ENCODE measurements around the gene PALM2AKAP2. TPM values are rescaled to one million over a fixed set of nuclear protein-coding genes. Genes with fewer than 3 reads are reported as not detected.

The PALM2AKAP2 gene
- total and polyA plus RNA-seq, 8 donors, result 22.9 to 29.6 (median 26.7) TPM

DNA sequence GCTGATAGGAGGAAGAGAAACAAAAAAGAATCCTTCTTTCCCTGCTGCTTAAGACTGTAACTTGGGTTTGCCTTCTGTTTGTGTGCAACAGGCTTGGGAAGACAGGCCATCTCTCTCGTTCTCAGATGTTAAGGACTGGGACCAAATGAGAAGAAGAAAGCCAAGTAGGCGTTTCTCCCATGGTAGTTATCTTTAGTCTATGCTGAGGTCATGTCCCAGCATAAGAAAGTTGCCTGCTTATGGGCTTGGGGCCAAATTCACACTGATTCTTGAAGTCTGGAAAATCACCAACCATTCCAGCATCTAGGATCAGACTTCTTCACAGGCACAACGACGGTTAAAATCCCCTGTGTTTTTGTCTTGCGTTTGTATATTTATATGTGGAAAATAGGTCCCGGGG, 44.2 kb upstream of the PALM2AKAP2 start:
- ATAC-seq (no peak), DNase-seq (peak in 1 of 4 donors; percentile 38)
- intact Hi-C loops (cut with DNase I), result no loop called here
- Histone ChIP-seq H3K4me3 (no peak overlapping the region), H3K4me1 (peaks cover 0 to 4% of the 10 kb centered on the region in 2 donors), H3K27ac (no peak overlapping the region), H3K36me3 (no peaks in the 10 kb centered on the region), H3K9me3 (no peaks in the 10 kb centered on the region), H3K27me3 (no peaks in the 10 kb centered on the region)
- TF ChIP-seq, protein P1, sequence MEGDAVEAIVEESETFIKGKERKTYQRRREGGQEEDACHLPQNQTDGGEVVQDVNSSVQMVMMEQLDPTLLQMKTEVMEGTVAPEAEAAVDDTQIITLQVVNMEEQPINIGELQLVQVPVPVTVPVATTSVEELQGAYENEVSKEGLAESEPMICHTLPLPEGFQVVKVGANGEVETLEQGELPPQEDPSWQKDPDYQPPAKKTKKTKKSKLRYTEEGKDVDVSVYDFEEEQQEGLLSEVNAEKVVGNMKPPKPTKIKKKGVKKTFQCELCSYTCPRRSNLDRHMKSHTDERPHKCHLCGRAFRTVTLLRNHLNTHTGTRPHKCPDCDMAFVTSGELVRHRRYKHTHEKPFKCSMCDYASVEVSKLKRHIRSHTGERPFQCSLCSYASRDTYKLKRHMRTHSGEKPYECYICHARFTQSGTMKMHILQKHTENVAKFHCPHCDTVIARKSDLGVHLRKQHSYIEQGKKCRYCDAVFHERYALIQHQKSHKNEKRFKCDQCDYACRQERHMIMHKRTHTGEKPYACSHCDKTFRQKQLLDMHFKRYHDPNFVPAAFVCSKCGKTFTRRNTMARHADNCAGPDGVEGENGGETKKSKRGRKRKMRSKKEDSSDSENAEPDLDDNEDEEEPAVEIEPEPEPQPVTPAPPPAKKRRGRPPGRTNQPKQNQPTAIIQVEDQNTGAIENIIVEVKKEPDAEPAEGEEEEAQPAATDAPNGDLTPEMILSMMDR (IDR thresholded peaks at IDR 0.05), result no peak

DNA sequence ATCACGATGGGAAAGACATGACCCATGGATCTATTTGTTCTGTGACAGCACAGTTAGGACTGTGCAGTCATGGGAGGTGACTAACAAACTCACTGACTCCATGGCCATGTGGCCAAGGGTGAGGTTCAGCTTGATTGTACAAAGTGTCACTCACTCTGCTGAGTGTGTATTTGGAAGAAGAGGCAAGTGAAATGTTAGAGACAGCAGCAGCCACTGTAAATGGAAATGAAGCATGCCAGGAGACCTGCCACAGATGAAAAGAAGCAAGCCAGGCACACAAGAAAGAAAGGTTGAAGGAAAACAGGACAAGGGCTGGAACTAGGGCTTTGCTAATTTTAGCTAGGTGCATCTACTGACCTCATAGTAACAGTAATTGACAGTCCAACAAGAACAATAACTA, 42.7 kb upstream of the PALM2AKAP2 start:
- TF ChIP-seq, protein P1 (IDR thresholded peaks at IDR 0.05), result no peak
- intact Hi-C loops (cut with DNase I), result no loop called here

DNA sequence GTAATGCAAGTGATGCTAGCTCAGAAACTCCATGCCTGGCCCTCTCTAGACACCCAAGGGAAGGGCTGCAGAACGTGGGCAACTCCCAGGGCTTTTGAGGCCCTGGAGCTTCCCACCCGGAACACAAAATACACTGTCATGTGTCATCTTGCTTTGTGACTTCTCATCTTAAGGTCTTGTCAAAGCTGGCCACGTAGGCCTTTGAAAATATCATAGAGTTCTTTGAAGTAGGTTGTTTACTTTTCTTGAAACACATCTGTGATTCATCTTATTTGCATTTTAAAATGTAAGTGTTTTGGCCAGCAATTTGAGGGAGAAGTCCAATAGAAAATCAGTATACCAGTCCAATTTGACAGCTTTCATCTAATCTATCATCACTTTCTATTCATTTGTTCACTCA, 40.2 kb upstream of the PALM2AKAP2 start:
- intact Hi-C loops (cut with DNase I), result no loop called here

More for the DNA sequence above, 42.7 kb upstream of the PALM2AKAP2 start:
- DNase-seq, result no peak
- peaks cover 0 to 4% of the 10 kb centered on the region in 2 donors for H3K4me1 ChIP-seq
- no peak overlapping the region for H3K4me3 ChIP-seq
- H3K9me3 ChIP-seq, result no peaks in the 10 kb centered on the region
- no peak overlapping the region for H3K27ac ChIP-seq
- ATAC-seq, result no peak
- no peaks in the 10 kb centered on the region for H3K27me3 ChIP-seq
- H3K36me3 ChIP-seq, result no peaks in the 10 kb centered on the region

DNA sequence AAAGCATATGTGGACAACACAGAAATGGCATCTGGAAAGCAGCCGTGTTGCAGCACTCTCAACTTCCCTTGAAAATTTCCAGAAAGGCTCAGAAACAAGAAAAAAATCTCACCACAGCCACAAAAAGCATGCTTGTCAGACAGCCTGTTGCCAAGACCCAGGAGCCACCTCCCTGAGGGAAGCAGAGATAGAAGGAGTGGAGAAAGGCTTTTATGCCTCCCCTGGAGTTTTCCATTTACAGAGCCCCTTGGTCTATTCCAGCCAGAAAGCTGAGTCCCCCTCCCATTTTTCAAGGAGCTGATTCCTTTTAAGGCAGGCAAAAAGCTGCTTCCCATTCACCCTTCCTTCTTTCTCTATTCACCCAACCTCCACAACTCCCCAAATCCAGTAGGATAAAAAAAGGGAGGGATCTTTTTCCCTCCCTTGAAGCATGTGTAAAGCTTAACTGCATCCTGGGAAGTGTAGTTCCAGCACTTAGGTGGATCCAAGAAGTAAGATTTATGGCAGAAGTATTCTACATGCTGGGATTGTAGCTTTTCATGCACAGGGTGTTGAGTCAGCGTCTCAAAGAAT, 37.1 kb upstream of the PALM2AKAP2 start:
- Histone ChIP-seq H3K27me3 (no peaks in the 10 kb centered on the region), H3K9me3 (no peaks in the 10 kb centered on the region), H3K4me3 (no peak overlapping the region), H3K36me3 (no peaks in the 10 kb centered on the region), H3K4me1 (no peaks in the 10 kb centered on the region), H3K27ac (no peak overlapping the region)
- TF ChIP-seq, protein P1 (IDR thresholded peaks at IDR 0.05), result no peak
- DNase-seq, result peak in 1 of 4 donors; percentile 39
- intact Hi-C loops (cut with DNase I), result no loop called here
- no peak for ATAC-seq

More for the DNA sequence above, 40.2 kb upstream of the PALM2AKAP2 start:
- DNase-seq, result no peak
- H3K4me3 ChIP-seq, result no peak overlapping the region
- no peak overlapping the region for H3K27ac ChIP-seq
- H3K9me3 ChIP-seq, result no peaks in the 10 kb centered on the region
- no peak for ATAC-seq
- no peaks in the 10 kb centered on the region for H3K36me3 ChIP-seq
- no peaks in the 10 kb centered on the region for H3K4me1 ChIP-seq
- H3K27me3 ChIP-seq, result no peaks in the 10 kb centered on the region
- TF ChIP-seq, protein P1 (IDR thresholded peaks at IDR 0.05), result no peak

DNA sequence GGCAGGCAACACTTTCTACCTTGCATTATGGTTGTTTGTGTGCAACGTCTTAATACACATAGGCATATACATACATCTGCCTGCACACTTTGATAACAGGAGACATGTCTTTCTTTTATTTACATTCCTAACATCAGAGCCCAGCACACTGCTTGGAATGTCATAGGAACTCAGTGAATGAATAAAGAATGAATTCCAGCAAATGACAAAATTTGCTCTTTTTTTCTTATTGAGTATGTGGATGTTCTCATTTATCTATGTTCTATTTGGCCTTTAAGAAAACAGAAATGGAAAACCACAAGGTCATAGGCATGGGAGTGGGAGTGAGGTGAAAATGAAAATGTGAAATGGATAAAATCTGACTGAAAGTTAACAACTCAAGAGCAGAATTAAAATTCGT, 36.3 kb upstream of the PALM2AKAP2 start:
- ATAC-seq (no peak), DNase-seq (no peak)
- Histone ChIP-seq H3K36me3 (no peaks in the 10 kb centered on the region), H3K4me1 (no peaks in the 10 kb centered on the region), H3K4me3 (no peak overlapping the region), H3K27me3 (no peaks in the 10 kb centered on the region), H3K27ac (no peak overlapping the region), H3K9me3 (no peaks in the 10 kb centered on the region)
- TF ChIP-seq, protein P1 (IDR thresholded peaks at IDR 0.05), result no peak
- intact Hi-C loops (cut with DNase I), result no loop called here
